ENCODE measurements around the gene THOC5. TPM values are rescaled to one million over a fixed set of nuclear protein-coding genes. Genes with fewer than 3 reads are reported as not detected.

Gene THOC5
- total RNA-seq, 3 donors from 2014 or later = 33.2 to 55.4 (median 48.0) TPM

DNA sequence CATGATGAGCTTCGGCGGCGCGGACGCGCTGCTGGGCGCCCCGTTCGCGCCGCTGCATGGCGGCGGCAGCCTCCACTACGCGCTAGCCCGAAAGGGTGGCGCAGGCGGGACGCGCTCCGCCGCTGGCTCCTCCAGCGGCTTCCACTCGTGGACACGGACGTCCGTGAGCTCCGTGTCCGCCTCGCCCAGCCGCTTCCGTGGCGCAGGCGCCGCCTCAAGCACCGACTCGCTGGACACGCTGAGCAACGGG is 73.4 kb downstream of the THOC5 start:
- intact Hi-C loops (cut with DNase I; ENCODE audit: low total_unique reads) = no loop called here
- H3K27me3 ChIP-seq = peaks cover 12 to 42% of the 10 kb centered on the region in 2 donors
- no peaks in the 10 kb centered on the region for H3K36me3 ChIP-seq
- DNase-seq (ENCODE audit: low spot score in 2 of 2) = no peak
- H3K4me1 ChIP-seq = peaks cover 0 to 6% of the 10 kb centered on the region in 2 donors
- peak overlapping the region; percentile 10 to 56 (median 38) for H3K4me3 ChIP-seq
- H3K9me3 ChIP-seq = no peaks in the 10 kb centered on the region
- no peak overlapping the region for H3K27ac ChIP-seq
- no peak for TF ChIP-seq POLR2A (IDR thresholded peaks at IDR 0.05)
- TF ChIP-seq POLR2AphosphoS5 (IDR thresholded peaks at IDR 0.05) = no peak
- TF ChIP-seq, protein P1, sequence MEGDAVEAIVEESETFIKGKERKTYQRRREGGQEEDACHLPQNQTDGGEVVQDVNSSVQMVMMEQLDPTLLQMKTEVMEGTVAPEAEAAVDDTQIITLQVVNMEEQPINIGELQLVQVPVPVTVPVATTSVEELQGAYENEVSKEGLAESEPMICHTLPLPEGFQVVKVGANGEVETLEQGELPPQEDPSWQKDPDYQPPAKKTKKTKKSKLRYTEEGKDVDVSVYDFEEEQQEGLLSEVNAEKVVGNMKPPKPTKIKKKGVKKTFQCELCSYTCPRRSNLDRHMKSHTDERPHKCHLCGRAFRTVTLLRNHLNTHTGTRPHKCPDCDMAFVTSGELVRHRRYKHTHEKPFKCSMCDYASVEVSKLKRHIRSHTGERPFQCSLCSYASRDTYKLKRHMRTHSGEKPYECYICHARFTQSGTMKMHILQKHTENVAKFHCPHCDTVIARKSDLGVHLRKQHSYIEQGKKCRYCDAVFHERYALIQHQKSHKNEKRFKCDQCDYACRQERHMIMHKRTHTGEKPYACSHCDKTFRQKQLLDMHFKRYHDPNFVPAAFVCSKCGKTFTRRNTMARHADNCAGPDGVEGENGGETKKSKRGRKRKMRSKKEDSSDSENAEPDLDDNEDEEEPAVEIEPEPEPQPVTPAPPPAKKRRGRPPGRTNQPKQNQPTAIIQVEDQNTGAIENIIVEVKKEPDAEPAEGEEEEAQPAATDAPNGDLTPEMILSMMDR (IDR thresholded peaks at IDR 0.05) = no peak

DNA sequence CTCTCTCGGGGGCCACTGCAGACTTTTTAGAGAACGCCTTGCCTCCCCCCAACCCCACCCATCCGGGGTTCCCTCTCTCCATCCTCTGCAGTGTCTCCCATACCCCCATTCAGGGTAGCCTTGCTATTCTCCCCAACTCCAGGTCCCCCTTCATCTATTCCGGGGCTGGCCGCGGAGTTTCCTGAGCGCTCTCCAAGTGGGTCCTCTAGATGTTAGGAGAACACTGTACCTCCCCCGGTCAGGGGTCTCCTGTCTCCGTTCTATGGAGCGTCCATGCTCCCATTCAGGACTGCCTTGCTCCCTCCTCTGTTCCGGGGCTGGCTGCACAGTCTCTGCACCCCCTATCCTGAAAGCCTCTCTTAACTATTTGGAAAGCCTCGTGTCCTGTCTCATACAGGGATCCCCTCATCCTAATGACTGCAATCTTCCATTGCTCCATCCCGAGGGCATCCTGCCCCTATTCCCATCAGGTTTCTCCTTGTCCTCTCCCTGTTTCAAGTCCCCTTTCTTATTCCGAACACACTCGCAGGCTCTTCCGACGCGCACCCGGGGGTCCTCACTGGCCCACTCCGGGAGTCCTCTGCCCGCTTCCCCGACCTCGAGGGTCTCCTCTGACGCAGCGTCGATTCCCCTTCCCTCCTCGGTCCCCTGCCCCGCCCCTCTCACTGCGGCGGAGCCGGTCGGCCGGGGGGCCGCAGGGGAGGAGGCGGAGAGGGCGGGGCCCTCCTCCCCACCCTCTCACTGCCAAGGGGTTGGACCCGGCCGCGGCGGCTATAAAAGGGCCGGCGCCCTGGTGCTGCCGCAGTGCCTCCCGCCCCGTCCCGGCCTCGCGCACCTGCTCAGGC is 73.9 kb downstream of the THOC5 start, which contains the start of gene NEFH:
Gene NEFH, plus strand, starts transcription at position 802 of the 845 bp plus-strand sequence. CDS start 45 bp downstream, outside the sequence.
- intact Hi-C loops (cut with DNase I; ENCODE audit: low total_unique reads) = no loop called here
- Histone ChIP-seq H3K36me3 (no peaks in the 10 kb centered on the region), H3K27me3 (peaks cover 12 to 42% of the 10 kb centered on the region in 2 donors), H3K9me3 (no peaks in the 10 kb centered on the region), H3K4me3 (peak within 1 kb of the TSS; percentile 10 to 56 (median 38)), H3K27ac (no peak within 1 kb of the TSS), H3K4me1 (peaks cover 0 to 6% of the 10 kb centered on the region in 2 donors)
- no peak for DNase-seq (ENCODE audit: low spot score in 2 of 2)
- TF ChIP-seq, protein P1 (IDR thresholded peaks at IDR 0.05) = no peak
- TF ChIP-seq POLR2AphosphoS5 (IDR thresholded peaks at IDR 0.05) (no peak), POLR2A (IDR thresholded peaks at IDR 0.05) (no peak)

DNA sequence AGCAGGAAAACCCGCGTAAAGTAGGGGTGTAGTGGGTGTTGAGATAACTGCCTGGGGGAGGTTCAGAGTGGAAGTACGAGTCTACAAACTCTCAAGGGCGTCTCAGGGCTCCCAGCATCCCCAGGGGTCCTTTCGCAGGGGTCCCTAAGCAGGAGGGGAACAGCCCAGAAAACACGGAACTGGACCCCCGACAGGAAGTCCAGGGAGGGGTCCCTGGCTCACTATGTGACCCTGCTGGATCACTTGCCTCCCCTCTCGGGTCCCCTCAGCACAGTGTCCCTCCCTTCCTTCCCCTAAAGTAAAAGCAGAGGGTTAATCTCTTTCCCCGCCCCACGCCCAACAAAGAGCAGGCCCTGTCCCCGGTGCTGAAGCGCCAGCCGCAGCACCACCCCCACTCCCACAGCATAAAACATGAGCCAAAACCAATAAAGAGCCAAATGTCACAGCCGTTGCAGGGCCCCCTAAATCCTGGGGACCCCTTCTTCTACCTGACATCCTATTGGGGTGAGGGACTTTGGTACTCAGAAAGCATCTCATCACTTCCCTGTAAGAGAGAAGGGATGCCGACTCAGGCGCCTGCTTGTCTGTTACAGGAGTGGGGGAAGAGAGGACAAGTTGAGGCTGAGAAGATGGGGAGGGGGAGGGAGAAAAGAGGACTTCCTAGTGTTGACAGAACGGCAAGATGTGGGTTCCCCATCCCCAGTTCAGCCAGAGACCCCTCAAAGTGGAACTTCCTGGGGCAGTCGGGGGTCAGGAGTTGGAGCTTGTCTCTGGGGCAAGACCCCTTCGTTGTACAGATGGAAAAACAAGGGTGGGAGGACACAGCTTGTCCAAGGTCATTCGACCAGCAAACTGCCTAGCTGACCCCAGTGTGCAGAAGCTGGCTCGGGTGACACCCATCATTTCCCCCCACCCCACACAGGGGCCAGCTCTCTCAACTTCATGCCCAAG is 75.0 kb downstream of the THOC5 start:
- Histone ChIP-seq H3K36me3 (no peaks in the 10 kb centered on the region), H3K27me3 (peaks cover 12 to 42% of the 10 kb centered on the region in 2 donors), H3K27ac (no peak overlapping the region), H3K4me3 (no peak overlapping the region), H3K9me3 (no peaks in the 10 kb centered on the region), H3K4me1 (peaks cover 0 to 6% of the 10 kb centered on the region in 2 donors)
- DNase-seq (ENCODE audit: low spot score in 2 of 2) = no peak
- intact Hi-C loops (cut with DNase I; ENCODE audit: low total_unique reads) = no loop called here
- TF ChIP-seq, protein P1 (IDR thresholded peaks at IDR 0.05) = no peak
- no peak for TF ChIP-seq POLR2AphosphoS5 (IDR thresholded peaks at IDR 0.05)
- TF ChIP-seq POLR2A (IDR thresholded peaks at IDR 0.05) = no peak

DNA sequence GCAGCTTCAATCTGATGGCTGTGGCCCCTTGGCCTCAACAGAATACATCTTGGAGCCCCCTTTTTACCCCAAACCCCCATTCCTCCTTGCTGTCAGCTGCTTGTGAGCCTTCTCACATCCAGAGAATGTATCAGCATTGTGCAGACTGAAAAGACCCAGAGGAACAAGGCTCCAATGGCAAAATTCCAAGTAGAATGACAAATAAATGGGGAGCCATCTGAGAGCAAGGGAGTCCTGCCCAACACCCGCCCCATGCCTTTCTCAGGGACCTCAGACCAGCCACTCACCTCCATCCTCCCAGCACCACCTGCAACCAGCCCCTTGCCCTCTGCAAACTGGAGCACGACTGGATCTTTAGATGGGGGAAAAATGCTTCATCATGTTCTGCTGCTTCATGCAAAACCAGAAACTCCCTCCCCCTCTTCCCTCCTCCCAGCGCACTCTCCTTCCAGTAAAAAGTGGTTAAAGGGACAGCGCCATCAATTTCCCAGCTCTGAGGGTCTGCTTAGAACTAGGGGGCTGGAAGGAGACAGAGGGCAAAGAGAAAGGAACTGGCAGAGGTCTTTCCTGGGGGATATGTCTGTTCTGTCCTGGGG is 75.7 kb downstream of the THOC5 start:
- H3K36me3 ChIP-seq = no peaks in the 10 kb centered on the region
- H3K4me3 ChIP-seq = no peak overlapping the region
- H3K27me3 ChIP-seq = peaks cover 12 to 42% of the 10 kb centered on the region in 2 donors
- no peak for TF ChIP-seq POLR2A (IDR thresholded peaks at IDR 0.05)
- TF ChIP-seq POLR2AphosphoS5 (IDR thresholded peaks at IDR 0.05) = no peak
- TF ChIP-seq, protein P1 (IDR thresholded peaks at IDR 0.05) = no peak
- H3K27ac ChIP-seq = no peak overlapping the region
- peaks cover 0 to 6% of the 10 kb centered on the region in 2 donors for H3K4me1 ChIP-seq
- DNase-seq (ENCODE audit: low spot score in 2 of 2) = no peak
- intact Hi-C loops (cut with DNase I; ENCODE audit: low total_unique reads) = no loop called here
- no peaks in the 10 kb centered on the region for H3K9me3 ChIP-seq

Measured in breast epithelium (tissue), 4 donors.